Measurements from ENCODE around the gene HOXC10. TPM values are rescaled to one million over a fixed set of nuclear protein-coding genes. Genes with fewer than 3 reads are reported as not detected.

HOXC10 gene
- total RNA-seq, 1 experiment from 2014 or later, result 3.8 TPM

DNA sequence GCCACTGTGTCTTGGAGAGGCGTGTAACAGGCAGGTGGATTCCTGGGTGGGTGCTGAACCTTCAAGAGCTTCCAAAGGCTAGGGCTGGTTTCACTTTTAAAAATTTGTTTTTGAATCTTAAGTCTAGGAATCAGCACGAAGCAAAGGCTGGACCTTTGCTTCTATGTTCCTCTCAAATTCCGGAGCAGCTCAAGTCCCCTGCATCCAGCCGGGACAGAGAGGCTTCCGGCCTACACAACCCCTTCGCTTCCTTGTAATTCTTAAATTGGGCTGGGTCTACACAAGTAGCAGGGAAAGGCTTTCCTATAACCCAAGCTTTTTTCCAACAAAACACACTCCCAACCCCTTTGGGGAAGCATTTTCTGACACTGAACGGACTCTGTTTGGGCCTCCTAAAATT lies 21.9 kb upstream of the HOXC10 start:
- no peak for ATAC-seq
- Histone ChIP-seq H3K4me2 (ENCODE audit: low read length) (no peak overlapping the region), H3K9me2 (ENCODE audit: insufficient read depth) (no peaks in the 10 kb centered on the region), H2AFZ (ENCODE audit: low read depth, low read length, poor library complexity, severe bottlenecking) (no peak overlapping the region), H3K4me3 (replicated peaks in 1 of 2; ENCODE audit: low read depth in 1 of 2, low read length in 2 of 2) (no peak overlapping the region), H3K79me2 (ENCODE audit: insufficient read depth, low read length) (no peaks in the 10 kb centered on the region), H3K36me3 (ENCODE audit: control insufficient read depth in 1 of 2, insufficient read depth in 2 of 2, low read length in 2 of 2) (no peaks in the 10 kb centered on the region), H3K27me3 (ENCODE audit: insufficient read depth, low read length) (no peaks in the 10 kb centered on the region), H3K9ac (ENCODE audit: low read length) (no peak overlapping the region), H3K9me3 (ENCODE audit: control insufficient read depth in 1 of 2, insufficient read depth in 1 of 2, low read depth in 1 of 2, low read length in 2 of 2) (no peaks in the 10 kb centered on the region), H4K20me1 (ENCODE audit: insufficient read depth) (no peaks in the 10 kb centered on the region), H3K27ac (ENCODE audit: low read depth, low read length) (no peak overlapping the region), H3K4me1 (ENCODE audit: control insufficient read depth in 1 of 2, insufficient read depth in 2 of 2, low read length in 2 of 2) (no peaks in the 10 kb centered on the region)
- POLR2A ChIA-PET, result no interaction called here
- TF ChIP-seq FOSL1 (IDR thresholded peaks at IDR 0.05; ENCODE audit: low read depth) (no peak), ELF1 (IDR thresholded peaks at IDR 0.05; ENCODE audit: borderline replicate concordance, low read depth) (no peak), EGR1 (IDR thresholded peaks at IDR 0.05; ENCODE audit: low read depth) (no peak), JUND (IDR thresholded peaks at IDR 0.05) (no peak), CEBPB (IDR thresholded peaks at IDR 0.05; ENCODE audit: low read depth) (no peak), POLR2AphosphoS5 (IDR thresholded peaks at IDR 0.05; ENCODE audit: low read depth, low read length) (no peak), CBX3 (IDR thresholded peaks at IDR 0.05; ENCODE audit: low read depth) (no peak), SRF (IDR thresholded peaks at IDR 0.05; ENCODE audit: low read depth) (no peak), EZH2phosphoT487 (IDR thresholded peaks at IDR 0.05; ENCODE audit: borderline replicate concordance) (no peak), TCF7L2 (IDR thresholded peaks at IDR 0.05; ENCODE audit: borderline replicate concordance, extremely low read depth, insufficient read depth, insufficient read length) (no peak), ZNF274 (IDR thresholded peaks at IDR 0.05; ENCODE audit: low read depth, low read length) (no peak), POLR2A (IDR thresholded peaks at IDR 0.05; ENCODE audit: borderline replicate concordance, extremely low read depth, insufficient read depth, insufficient read length) (no peak), SP1 (IDR thresholded peaks at IDR 0.05; ENCODE audit: low read depth) (no peak)
- TF ChIP-seq, protein P1, sequence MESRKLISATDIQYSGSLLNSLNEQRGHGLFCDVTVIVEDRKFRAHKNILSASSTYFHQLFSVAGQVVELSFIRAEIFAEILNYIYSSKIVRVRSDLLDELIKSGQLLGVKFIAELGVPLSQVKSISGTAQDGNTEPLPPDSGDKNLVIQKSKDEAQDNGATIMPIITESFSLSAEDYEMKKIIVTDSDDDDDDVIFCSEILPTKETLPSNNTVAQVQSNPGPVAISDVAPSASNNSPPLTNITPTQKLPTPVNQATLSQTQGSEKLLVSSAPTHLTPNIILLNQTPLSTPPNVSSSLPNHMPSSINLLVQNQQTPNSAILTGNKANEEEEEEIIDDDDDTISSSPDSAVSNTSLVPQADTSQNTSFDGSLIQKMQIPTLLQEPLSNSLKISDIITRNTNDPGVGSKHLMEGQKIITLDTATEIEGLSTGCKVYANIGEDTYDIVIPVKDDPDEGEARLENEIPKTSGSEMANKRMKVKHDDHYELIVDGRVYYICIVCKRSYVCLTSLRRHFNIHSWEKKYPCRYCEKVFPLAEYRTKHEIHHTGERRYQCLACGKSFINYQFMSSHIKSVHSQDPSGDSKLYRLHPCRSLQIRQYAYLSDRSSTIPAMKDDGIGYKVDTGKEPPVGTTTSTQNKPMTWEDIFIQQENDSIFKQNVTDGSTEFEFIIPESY (IDR thresholded peaks at IDR 0.05; ENCODE audit: extremely low read depth, insufficient replicate concordance, low read length), result no peak
- TF ChIP-seq, protein P2, sequence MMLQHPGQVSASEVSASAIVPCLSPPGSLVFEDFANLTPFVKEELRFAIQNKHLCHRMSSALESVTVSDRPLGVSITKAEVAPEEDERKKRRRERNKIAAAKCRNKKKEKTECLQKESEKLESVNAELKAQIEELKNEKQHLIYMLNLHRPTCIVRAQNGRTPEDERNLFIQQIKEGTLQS (IDR thresholded peaks at IDR 0.05), result no peak
- no TSS peak for BruUV-seq (replicated peaks)
- RAD21 ChIA-PET (ENCODE audit: low non-redundant PET in 1 of 2, low total read pairs in 2 of 2, uncharacterized antibody in 2 of 2, unreplicated experiment in 2 of 2), result no interaction called here
- intact Hi-C loops (cut with micrococcal nuclease), result no loop called here
- DNase-seq (ENCODE audit: low read depth, low spot score), result no peak
- CTCF ChIA-PET, result no interaction called here
